Activated CD4-positive, alpha-beta memory T cell treated with anti-CD3 and anti-CD28 coated beads for 36 hours (primary cell): ENCODE results near the gene RAPGEF5. TPM values are rescaled to one million over a fixed set of nuclear protein-coding genes. Genes with fewer than 3 reads are reported as not detected.

Experiments used
- CTCF ChIA-PET: fragments of 350-600 bp; sonication (Branson Sonifier 250); formaldehyde crosslinking; loops from one replicate; lab custom pipeline; 2021; ENCODE audit warnings: antibody characterized with exemption, inconsistent platforms; lab: Charles Lee
- POLR2A ChIA-PET: fragments of 350-600 bp; sonication (Branson Sonifier 250); formaldehyde crosslinking; loops from one replicate; lab custom pipeline; 2021; ENCODE audit warnings: antibody characterized with exemption; lab: Charles Lee
- DNase-seq: peaks from one replicate; pipeline ENCODE4 v3.0.0-alpha.2; 2020
- H3K27ac Mint-ChIP-seq: one replicate; pipeline ENCODE4 v1.8.0; 2021; ENCODE audit warnings: mixed read lengths
- H3K27me3 Mint-ChIP-seq: one replicate; pipeline ENCODE4 v1.8.0; 2021; ENCODE audit warnings: mixed read lengths
- H3K36me3 Mint-ChIP-seq: one replicate; pipeline ENCODE4 v1.8.0; 2021; ENCODE audit warnings: mixed read lengths
- H3K4me1 Mint-ChIP-seq: one replicate; pipeline ENCODE4 v1.8.0; 2021; ENCODE audit warnings: low read depth, mixed read lengths
- H3K4me3 Mint-ChIP-seq: one replicate; pipeline ENCODE4 v1.8.0; 2021; ENCODE audit warnings: mild to moderate bottlenecking, mixed read lengths
- H3K9me3 Mint-ChIP-seq: one replicate; pipeline ENCODE4 v1.8.0; 2021; ENCODE audit warnings: mixed read lengths
- intact Hi-C: fragments of 100-400 bp; cut with micrococcal nuclease; formaldehyde crosslinking; loops from one replicate; pipeline ENCODE4 v1.15.1; 2023
- total RNA-seq, 2 experiments: library from RNA; stranded (reverse); gene quantifications; one replicate each; pipeline ENCODE4 v1.2.3, GENCODE V29; 2021

RAPGEF5 gene
- total RNA-seq, 2 experiments from 2014 or later, result 0.27 to 0.29 TPM

DNA sequence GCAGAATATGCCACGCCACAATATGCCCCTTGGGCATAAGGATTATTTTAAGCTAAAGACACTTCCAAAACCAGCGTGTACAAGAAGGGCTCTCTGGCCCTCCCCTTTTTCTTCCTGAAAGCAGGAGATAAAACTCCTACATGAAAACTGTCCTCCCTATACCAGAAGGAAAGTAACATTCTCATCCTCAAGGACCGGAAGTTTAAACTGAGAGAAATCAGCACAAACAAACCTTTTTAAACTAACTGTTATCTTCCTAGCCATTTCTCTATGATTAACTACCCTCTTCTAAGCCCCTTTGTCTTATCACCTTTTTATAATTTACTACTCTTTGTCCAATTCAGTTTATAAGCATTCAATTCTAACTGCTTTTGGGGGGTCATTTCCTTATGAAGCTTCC lies 16.4 kb upstream of the RAPGEF5 start:
- no peaks in the 10 kb centered on the region for H3K9me3 Mint-ChIP-seq
- intact Hi-C loops, result no loop called here
- peaks cover 5% of the 10 kb centered on the region for H3K27me3 Mint-ChIP-seq
- CTCF ChIA-PET, result no interaction called here
- no peak overlapping the region for H3K4me3 Mint-ChIP-seq
- H3K4me1 Mint-ChIP-seq, result no peaks in the 10 kb centered on the region
- POLR2A ChIA-PET, result no interaction called here
- no peaks in the 10 kb centered on the region for H3K36me3 Mint-ChIP-seq
- no peak for DNase-seq
- no peak overlapping the region for H3K27ac Mint-ChIP-seq

DNA sequence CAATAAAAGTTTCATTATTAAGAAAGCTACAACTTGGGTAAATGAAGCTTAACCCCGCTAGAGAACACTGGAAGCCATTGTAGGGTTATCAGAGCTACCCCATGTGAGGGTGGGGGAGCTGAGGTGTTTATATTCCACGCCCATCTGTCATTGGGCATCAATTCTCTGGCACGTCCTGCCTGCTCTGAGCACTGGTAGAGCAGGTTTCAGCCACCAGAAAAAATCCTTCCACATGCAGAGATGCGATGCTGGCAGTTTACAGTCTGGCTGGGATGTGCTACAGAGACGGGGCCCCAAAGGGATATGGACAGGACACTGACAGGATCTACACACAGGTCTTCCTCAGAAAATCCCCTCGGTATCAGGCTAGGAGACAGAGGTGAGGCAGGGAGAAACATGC lies 15.9 kb upstream of the RAPGEF5 start:
- DNase-seq, result no peak
- H3K27me3 Mint-ChIP-seq, result peaks cover 5% of the 10 kb centered on the region
- no peak overlapping the region for H3K27ac Mint-ChIP-seq
- H3K36me3 Mint-ChIP-seq, result no peaks in the 10 kb centered on the region
- no peak overlapping the region for H3K4me3 Mint-ChIP-seq
- H3K4me1 Mint-ChIP-seq, result no peaks in the 10 kb centered on the region
- intact Hi-C loops, result no loop called here
- no peaks in the 10 kb centered on the region for H3K9me3 Mint-ChIP-seq
- ChIA-PET CTCF (no interaction called here), POLR2A (no interaction called here)

DNA sequence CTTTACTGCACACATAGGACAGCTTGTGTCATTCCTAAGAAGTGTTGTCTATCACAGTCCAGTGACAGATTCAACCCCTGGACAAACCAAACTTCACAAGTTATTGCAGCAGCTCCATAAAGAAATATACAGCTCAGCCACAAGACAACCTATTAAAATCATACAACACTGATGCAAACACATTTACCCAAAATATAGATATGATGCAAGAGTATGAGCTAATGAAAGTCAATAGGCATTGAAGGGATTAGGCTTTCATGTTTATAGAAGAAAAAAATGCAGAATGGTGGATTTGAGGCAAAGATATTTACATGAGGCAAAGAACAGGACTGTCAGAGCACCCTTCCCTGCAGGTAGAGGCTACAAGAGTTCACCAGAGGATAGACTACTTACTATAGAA lies 14.9 kb upstream of the RAPGEF5 start:
- intact Hi-C loops, result no loop called here
- Mint-ChIP-seq H3K4me1 (no peaks in the 10 kb centered on the region), H3K27me3 (peaks cover 5% of the 10 kb centered on the region), H3K27ac (no peak overlapping the region), H3K36me3 (no peaks in the 10 kb centered on the region), H3K9me3 (no peaks in the 10 kb centered on the region), H3K4me3 (no peak overlapping the region)
- DNase-seq, result no peak
- CTCF ChIA-PET, result no interaction called here
- POLR2A ChIA-PET, result no interaction called here

DNA sequence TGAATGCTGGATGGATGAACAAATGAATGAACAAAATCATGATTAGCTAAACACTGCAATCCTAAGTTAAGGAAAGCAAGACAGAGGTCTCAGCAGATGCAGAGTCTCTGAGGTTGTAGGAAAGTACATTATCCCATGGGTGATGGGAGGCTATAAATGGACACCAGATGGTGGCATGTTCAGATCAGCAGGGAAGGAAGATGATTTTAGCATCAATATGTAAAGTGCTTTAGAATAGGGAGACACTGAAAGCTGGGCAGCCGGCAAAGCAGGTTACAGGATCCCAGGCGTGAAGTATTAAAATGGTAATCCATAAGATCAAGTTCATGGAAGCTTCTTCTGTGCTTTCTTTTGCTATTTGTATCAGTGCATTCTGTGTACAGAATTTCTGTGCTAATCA lies 7.9 kb upstream of the RAPGEF5 start:
- intact Hi-C loops, result no loop called here
- no peaks in the 10 kb centered on the region for H3K36me3 Mint-ChIP-seq
- ChIA-PET CTCF (interaction anchor here (0.6 kb wide), 2 partner anchors 228 to 255 kb away, joined by 3 to 5 read pairs; no protein-coding TSS in a partner anchor), POLR2A (no interaction called here)
- peaks cover 3% of the 10 kb centered on the region for H3K27me3 Mint-ChIP-seq
- no peaks in the 10 kb centered on the region for H3K9me3 Mint-ChIP-seq
- no peak for DNase-seq
- no peaks in the 10 kb centered on the region for H3K4me1 Mint-ChIP-seq
- H3K27ac Mint-ChIP-seq, result no peak overlapping the region
- H3K4me3 Mint-ChIP-seq, result no peak overlapping the region

DNA sequence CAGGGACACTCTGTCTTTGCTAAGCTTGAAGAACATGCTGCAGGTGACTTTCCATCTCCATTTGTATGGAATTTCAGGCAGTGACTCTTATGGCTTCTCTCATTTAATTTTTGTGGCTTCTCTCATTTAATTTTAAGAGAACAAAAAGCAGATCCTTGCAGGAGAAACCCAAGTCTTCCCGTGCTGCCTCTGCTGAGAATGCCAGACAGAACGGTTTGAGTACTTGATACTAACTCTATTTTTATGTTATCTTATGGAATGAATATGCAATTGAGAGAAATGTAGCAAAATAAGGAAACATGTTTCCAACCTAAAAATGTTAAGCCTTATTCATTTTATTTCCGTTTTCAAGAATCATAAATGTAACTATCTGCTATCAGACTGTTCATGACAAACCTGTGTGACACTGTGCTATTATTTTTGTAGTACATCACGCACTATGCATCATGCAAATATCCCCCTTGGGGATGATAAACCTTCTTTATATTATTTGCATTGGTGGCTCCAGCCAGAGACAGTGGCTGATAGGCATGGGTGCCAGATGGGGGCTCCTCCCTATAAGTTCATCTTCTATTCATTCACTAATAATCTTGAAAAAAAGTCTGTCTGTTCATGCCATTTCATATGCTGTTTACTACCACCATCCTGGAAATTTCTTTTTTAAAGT lies 6.9 kb upstream of the RAPGEF5 start:
- ChIA-PET CTCF (no interaction called here), POLR2A (no interaction called here)
- H3K9me3 Mint-ChIP-seq, result no peaks in the 10 kb centered on the region
- no peak overlapping the region for H3K27ac Mint-ChIP-seq
- no peaks in the 10 kb centered on the region for H3K27me3 Mint-ChIP-seq
- no peak overlapping the region for H3K4me3 Mint-ChIP-seq
- H3K36me3 Mint-ChIP-seq, result no peaks in the 10 kb centered on the region
- intact Hi-C loops, result no loop called here
- no peaks in the 10 kb centered on the region for H3K4me1 Mint-ChIP-seq
- DNase-seq, result no peak

DNA sequence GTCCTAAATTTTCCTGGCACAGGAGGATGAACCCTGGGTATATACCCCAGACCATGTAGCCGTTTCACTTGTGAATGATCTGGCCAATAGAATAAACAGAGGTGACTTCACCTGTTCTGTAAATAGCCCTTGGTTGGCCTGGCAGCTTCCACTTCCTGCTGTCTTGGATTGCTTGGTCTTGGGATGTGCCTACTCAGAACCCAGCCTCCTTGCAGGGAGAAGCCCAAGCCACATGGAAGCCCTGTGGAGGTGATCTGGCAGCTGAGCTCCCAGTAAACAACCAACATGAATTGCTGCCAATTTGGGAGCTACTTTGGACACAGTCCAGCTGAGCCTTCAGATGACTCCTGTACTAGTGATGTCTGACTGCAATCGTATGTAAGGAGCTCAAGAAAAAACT lies 4.8 kb upstream of the RAPGEF5 start:
- no peak for DNase-seq
- Mint-ChIP-seq H3K4me3 (no peak overlapping the region), H3K36me3 (no peaks in the 10 kb centered on the region), H3K27me3 (peaks cover 12% of the 10 kb centered on the region), H3K27ac (no peak overlapping the region), H3K4me1 (peaks cover 3% of the 10 kb centered on the region), H3K9me3 (no peaks in the 10 kb centered on the region)
- intact Hi-C loops, result loop anchor here (1.0 kb wide), 1 partner anchor 48 kb away; no protein-coding TSS in a partner anchor
- CTCF ChIA-PET, result no interaction called here
- POLR2A ChIA-PET, result no interaction called here

GRCh38 chr7:22361320-22361719 lies 4.4 kb upstream of the RAPGEF5 start:
- peaks cover 12% of the 10 kb centered on the region for H3K27me3 Mint-ChIP-seq
- no peaks in the 10 kb centered on the region for H3K36me3 Mint-ChIP-seq
- intact Hi-C loops, result loop anchor here (1.0 kb wide), 1 partner anchor 48 kb away; no protein-coding TSS in a partner anchor
- ChIA-PET CTCF (no interaction called here), POLR2A (no interaction called here)
- no peak overlapping the region for H3K27ac Mint-ChIP-seq
- DNase-seq, result no peak
- no peak overlapping the region for H3K4me3 Mint-ChIP-seq
- no peaks in the 10 kb centered on the region for H3K9me3 Mint-ChIP-seq
- H3K4me1 Mint-ChIP-seq, result peaks cover 3% of the 10 kb centered on the region

DNA sequence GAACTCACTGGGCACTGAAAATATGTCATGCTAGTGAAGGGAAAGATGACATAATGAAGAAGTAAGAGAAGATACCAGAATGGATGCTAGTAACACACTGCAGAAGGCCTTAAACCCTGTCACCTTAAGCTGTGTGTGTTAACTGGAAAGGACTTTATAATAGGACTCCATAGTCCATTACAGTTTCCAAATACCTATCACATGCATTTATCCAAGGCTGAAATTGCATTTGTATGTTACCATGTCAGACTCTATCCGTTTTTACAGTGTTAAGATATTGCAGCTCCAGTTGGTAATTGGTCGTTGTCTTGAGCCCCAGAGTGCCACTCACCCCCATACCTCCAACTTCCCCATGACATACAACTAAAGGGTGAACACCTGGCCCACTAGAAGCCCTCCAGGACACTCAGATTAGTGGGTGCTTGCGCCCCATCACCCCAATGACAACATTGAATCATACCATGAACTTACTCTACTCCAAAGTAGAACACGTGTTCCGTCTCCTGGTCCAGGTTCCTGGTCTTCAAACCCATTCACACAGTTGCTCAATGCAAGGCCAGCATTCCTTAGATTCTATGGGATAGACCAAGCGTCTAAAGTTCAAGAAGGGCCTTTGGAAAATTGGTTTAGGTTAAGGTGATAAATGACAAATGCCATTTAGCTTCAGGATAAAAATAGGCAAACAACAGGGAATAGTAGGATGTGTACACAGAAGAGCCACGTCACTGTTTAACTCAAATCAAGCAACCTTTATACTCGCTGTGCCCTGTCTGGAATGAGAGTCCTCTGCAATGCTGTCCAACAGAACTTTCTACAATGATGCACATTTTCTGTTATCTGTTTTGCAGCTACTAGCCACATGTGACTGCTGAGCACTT lies 2.1 kb upstream of the RAPGEF5 start:
- H3K4me3 Mint-ChIP-seq, result no peak overlapping the region
- ChIA-PET CTCF (interaction anchor here (0.5 kb wide), 1 partner anchor 109 kb away, joined by 3 read pairs; no protein-coding TSS in a partner anchor), POLR2A (no interaction called here)
- H3K4me1 Mint-ChIP-seq, result peaks cover 3% of the 10 kb centered on the region
- H3K9me3 Mint-ChIP-seq, result peaks cover 5% of the 10 kb centered on the region
- no peaks in the 10 kb centered on the region for H3K36me3 Mint-ChIP-seq
- H3K27me3 Mint-ChIP-seq, result peaks cover 31% of the 10 kb centered on the region
- DNase-seq, result no peak
- H3K27ac Mint-ChIP-seq, result no peak overlapping the region
- intact Hi-C loops, result no loop called here

DNA sequence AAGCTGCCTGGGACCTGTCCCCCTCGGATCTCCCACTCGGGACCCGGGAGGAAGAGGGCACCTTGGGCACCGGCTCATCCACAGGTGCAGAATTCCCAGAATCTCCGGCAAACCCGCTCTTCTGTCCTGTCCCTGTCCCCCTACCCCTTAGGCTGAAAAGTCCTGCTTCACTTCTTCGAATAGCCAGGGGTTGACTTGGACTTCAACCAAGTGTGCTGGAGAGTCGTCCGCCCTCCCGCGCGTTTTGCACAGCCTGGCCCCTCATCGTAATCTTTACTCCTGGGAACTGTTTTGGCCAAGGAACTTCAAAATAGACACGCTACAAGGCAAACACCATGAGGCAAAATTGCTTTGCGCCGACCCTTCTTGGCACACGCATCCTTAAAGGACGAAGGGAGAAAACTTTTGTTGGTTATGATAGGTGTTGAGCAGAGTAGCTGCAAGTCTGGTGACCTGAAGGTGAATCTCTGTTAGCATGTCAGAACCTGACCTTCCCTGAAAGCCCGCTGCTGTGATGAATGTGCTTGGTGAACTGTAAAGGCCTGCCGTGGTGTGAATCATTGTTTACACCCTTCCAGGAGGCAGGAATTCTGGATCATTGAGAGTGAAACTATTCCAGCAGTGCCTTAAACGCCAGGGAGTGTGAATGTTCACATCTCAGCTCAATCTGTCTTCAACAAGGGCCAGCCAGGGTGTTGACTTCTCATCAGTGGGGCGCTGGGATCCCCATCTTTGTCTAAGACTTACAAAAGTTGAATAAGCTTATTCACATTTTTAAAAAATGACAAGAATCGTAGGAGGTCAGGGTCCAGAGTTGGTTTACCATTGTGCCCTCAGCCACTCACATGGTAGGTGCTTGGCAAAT lies 589 bp upstream of the RAPGEF5 start:
- H3K4me1 Mint-ChIP-seq, result peaks cover 3% of the 10 kb centered on the region
- no peak overlapping the region for H3K4me3 Mint-ChIP-seq
- no peak for DNase-seq
- H3K27ac Mint-ChIP-seq, result no peak overlapping the region
- ChIA-PET POLR2A (no interaction called here), CTCF (no interaction called here)
- peaks cover 9% of the 10 kb centered on the region for H3K9me3 Mint-ChIP-seq
- H3K27me3 Mint-ChIP-seq, result peaks cover 32% of the 10 kb centered on the region
- no peaks in the 10 kb centered on the region for H3K36me3 Mint-ChIP-seq
- intact Hi-C loops, result no loop called here

DNA sequence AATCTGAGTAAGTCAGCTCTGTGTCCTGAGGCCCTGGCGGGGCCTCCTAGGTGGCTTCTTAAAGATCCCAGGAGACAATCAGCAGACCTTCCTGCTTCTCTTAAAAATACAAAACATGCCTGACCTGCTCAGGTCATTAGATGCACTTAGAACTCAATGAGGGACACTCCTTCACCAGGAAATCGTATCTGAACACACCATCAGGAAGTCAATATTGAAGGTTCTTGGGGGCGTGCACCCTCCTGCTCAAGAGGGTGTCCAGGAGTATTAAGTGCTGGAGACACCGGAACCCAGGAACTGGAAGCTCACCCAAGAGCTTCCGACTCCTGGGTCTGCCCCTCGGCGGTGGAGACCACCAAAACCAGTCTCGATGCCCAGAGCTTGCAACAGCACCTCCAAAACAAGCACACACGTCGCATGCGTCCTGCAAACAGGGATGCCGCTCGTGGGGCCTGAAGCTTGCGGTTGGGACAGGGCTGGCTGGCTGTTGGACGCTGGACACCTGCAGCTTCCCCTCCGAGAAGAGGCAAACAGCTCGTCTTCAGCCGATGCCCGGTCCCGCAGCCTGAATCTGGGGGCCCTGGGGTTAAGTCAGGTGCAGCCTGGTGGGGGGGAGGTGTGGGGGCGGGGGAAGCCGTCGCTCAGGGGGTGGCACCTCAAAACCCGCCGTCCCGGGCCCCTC lies 803 bp downstream of the RAPGEF5 start:
- no peak overlapping the region for H3K4me3 Mint-ChIP-seq
- ChIA-PET CTCF (interaction anchor here (1.5 kb wide), 1 partner anchor 246 kb away, joined by 3 read pairs; no protein-coding TSS in a partner anchor), POLR2A (no interaction called here)
- intact Hi-C loops, result no loop called here
- no peaks in the 10 kb centered on the region for H3K36me3 Mint-ChIP-seq
- H3K9me3 Mint-ChIP-seq, result peaks cover 9% of the 10 kb centered on the region
- peaks cover 41% of the 10 kb centered on the region for H3K27me3 Mint-ChIP-seq
- DNase-seq, result no peak
- no peak overlapping the region for H3K27ac Mint-ChIP-seq
- peaks cover 3% of the 10 kb centered on the region for H3K4me1 Mint-ChIP-seq

- peaks cover 9% of the 10 kb centered on the region for H3K9me3 Mint-ChIP-seq
- intact Hi-C loops, result no loop called here
- H3K4me1 Mint-ChIP-seq, result peaks cover 3% of the 10 kb centered on the region
Observed at GRCh38 chr7:22355620-22356009, 1.3 kb downstream of the RAPGEF5 start.

More at GRCh38 chr7:22355620-22356009, 1.3 kb downstream of the RAPGEF5 start:
- ChIA-PET CTCF (interaction anchor here (1.5 kb wide), 1 partner anchor 246 kb away, joined by 3 read pairs; no protein-coding TSS in a partner anchor), POLR2A (no interaction called here)
- H3K4me3 Mint-ChIP-seq, result no peak overlapping the region
- peaks cover 41% of the 10 kb centered on the region for H3K27me3 Mint-ChIP-seq
- no peak overlapping the region for H3K27ac Mint-ChIP-seq
- DNase-seq, result no peak
- no peaks in the 10 kb centered on the region for H3K36me3 Mint-ChIP-seq
